ENCODE results near the gene GRAMD4.

GRAMD4 gene
- total RNA-seq: 17.4 to 23.4 reads per million in 2 donors

- DNase-seq: no peak
These were observed at the start of gene GRAMD4 for GRCh38 chr22:46619830-46620501. GRAMD4 (plus strand) TSS chr22:46620386; CDS start chr22:46626800, 6,414 bp downstream.

- no peak for DNase-seq
These were observed 48.4 kb upstream of the GRAMD4 start for GRCh38 chr22:46571642-46572250.

- DNase-seq: no peak
These were observed 47.0 kb upstream of the GRAMD4 start for GRCh38 chr22:46572911-46573780.

- no peak for DNase-seq
These were observed 46.3 kb upstream of the GRAMD4 start for GRCh38 chr22:46573781-46574437.

GRCh38 chr22:46574438-46574992 is 45.7 kb upstream of the GRAMD4 start:
- no peak for DNase-seq

GRCh38 chr22:46574993-46575910 is 44.9 kb upstream of the GRAMD4 start:
- no peak for DNase-seq

- no peak for DNase-seq
These were observed 44.2 kb upstream of the GRAMD4 start for GRCh38 chr22:46575911-46576555.

- peak; percentile 48 for DNase-seq
These were observed 43.4 kb upstream of the GRAMD4 start for GRCh38 chr22:46576556-46577367.

- DNase-seq: no peak
These were observed 42.6 kb upstream of the GRAMD4 start for GRCh38 chr22:46577368-46578249.

- DNase-seq: no peak
These were observed 41.8 kb upstream of the GRAMD4 start for GRCh38 chr22:46578251-46578823.

- no peak for DNase-seq
These were observed 41.2 kb upstream of the GRAMD4 start for GRCh38 chr22:46578824-46579561.

- no peak for DNase-seq
These were observed 40.3 kb upstream of the GRAMD4 start for GRCh38 chr22:46579751-46580449.

GRCh38 chr22:46580940-46581537 is 39.1 kb upstream of the GRAMD4 start:
- no peak for DNase-seq

GRCh38 chr22:46581538-46582244 is 38.5 kb upstream of the GRAMD4 start:
- no peak for DNase-seq

- DNase-seq: no peak
These were observed 37.8 kb upstream of the GRAMD4 start for GRCh38 chr22:46582281-46582933.

GRCh38 chr22:46583571-46583970 is 36.6 kb upstream of the GRAMD4 start:
- no peak for DNase-seq
